Vagina (tissue), 2 donors: ENCODE results near the gene TECR. TPM values are rescaled to one million over a fixed set of nuclear protein-coding genes. Genes with fewer than 3 reads are reported as not detected.
"Not testable (repeated sequence)": the region's sequence is repeated elsewhere in the genome, so short reads cannot be mapped to it uniquely, and the experiment has no call there.

Experiments
- DNase-seq, 2 donors: peaks; one replicate each; pipeline ENCODE4 v3.0.0-alpha.2; 2017; ENCODE audit errors: extremely low spot score in 2 of 2
- H3K27ac ChIP-seq: fragments of 200-600 bp; sonication (generic); one replicate; pipeline ENCODE4 v1.5.1; 2019
- H3K27me3 ChIP-seq: fragments of 200-600 bp; sonication (generic); one replicate; pipeline ENCODE4 v1.5.1; 2019
- H3K36me3 ChIP-seq, 2 donors: fragments of 200-600 bp; sonication (generic); one replicate each; pipeline ENCODE4 v1.5.1; 2017 to 2019
- H3K4me1 ChIP-seq: fragments of 200-600 bp; sonication (generic); one replicate; pipeline ENCODE4 v1.5.1; 2019
- H3K4me3 ChIP-seq, 2 donors: fragments of 200-600 bp; sonication (generic); 1 replicate in 1 of 2; 2 replicates in 1 of 2; pipeline ENCODE4 v1.5.1; 2016 to 2019
- H3K9me3 ChIP-seq: fragments of 200-600 bp; sonication (generic); one replicate; pipeline ENCODE4 v1.5.1; 2019
- POLR2A ChIP-seq, 2 donors: fragments of 450-650 bp; IDR thresholded peaks; one replicate each; pipeline ENCODE4 v1.6.1; 2017; ENCODE audit warnings: antibody characterized with exemption in 2 of 2, mild to moderate bottlenecking in 2 of 2, moderate library complexity in 2 of 2
- POLR2AphosphoS5 ChIP-seq, 2 donors: sonication (generic); formaldehyde crosslinking; IDR thresholded peaks; one replicate each; pipeline ENCODE4 v1.9.0; 2017; ENCODE audit warnings: antibody characterized with exemption in 2 of 2, mild to moderate bottlenecking in 2 of 2, low read depth in 1 of 2; ENCODE audit not compliant: insufficient read depth in 1 of 2
- intact Hi-C: fragments of 100-400 bp; cut with DNase I; formaldehyde crosslinking; loops from one replicate; pipeline ENCODE4 v1.15.1; 2023
- total RNA-seq: library from RNA; depleted of rRNA; stranded (reverse); fragments of >200 nt; gene quantifications from one replicate; pipeline ENCODE4 v1.2.3, GENCODE V29; 2016
- TF ChIP-seq, protein P1 (sequence below), 3 experiments: fragments of 450-650 bp in 2 of 3; fragments of 200-600 bp in 1 of 3; sonication (generic) in 1 of 3; IDR thresholded peaks; one replicate each; pipeline ENCODE4 v1.5.1; 2017 to 2019; ENCODE audit warnings: antibody characterized with exemption in 3 of 3, mild to moderate bottlenecking in 2 of 3, moderate library complexity in 2 of 3

TECR gene
- total RNA-seq, 1 donor from 2014 or later, result 110 TPM

- peaks cover 0 to 27% of the 10 kb centered on the region in 2 donors for H3K36me3 ChIP-seq
- intact Hi-C loops, result no loop called here
- TF ChIP-seq, protein P1, sequence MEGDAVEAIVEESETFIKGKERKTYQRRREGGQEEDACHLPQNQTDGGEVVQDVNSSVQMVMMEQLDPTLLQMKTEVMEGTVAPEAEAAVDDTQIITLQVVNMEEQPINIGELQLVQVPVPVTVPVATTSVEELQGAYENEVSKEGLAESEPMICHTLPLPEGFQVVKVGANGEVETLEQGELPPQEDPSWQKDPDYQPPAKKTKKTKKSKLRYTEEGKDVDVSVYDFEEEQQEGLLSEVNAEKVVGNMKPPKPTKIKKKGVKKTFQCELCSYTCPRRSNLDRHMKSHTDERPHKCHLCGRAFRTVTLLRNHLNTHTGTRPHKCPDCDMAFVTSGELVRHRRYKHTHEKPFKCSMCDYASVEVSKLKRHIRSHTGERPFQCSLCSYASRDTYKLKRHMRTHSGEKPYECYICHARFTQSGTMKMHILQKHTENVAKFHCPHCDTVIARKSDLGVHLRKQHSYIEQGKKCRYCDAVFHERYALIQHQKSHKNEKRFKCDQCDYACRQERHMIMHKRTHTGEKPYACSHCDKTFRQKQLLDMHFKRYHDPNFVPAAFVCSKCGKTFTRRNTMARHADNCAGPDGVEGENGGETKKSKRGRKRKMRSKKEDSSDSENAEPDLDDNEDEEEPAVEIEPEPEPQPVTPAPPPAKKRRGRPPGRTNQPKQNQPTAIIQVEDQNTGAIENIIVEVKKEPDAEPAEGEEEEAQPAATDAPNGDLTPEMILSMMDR (IDR thresholded peaks at IDR 0.05), result no peak
- TF ChIP-seq POLR2AphosphoS5 (IDR thresholded peaks at IDR 0.05; ENCODE audit: insufficient read depth in 1 of 2, low read depth in 1 of 2) (no peak), POLR2A (IDR thresholded peaks at IDR 0.05) (no peak)
- no peaks in the 10 kb centered on the region for H3K9me3 ChIP-seq
- H3K4me3 ChIP-seq, result no peak overlapping the region
- peaks cover 51% of the 10 kb centered on the region for H3K4me1 ChIP-seq
- no peaks in the 10 kb centered on the region for H3K27me3 ChIP-seq
- H3K27ac ChIP-seq, result no peak overlapping the region
- no peak for DNase-seq
Measured at GRCh38 chr19:14563989-14564651, 34.7 kb downstream of the TECR start.

GRCh38 chr19:14564652-14565297 lies 35.4 kb downstream of the TECR start:
- H3K27me3 ChIP-seq, DNase-seq, H3K9me3 ChIP-seq, H3K4me3 ChIP-seq, intact Hi-C loops, H3K27ac ChIP-seq: not testable (repeated sequence)
- peaks cover 53% of the 10 kb centered on the region for H3K4me1 ChIP-seq
- peaks cover 0 to 27% of the 10 kb centered on the region in 2 donors for H3K36me3 ChIP-seq

- intact Hi-C loops, result no loop called here
- no peak overlapping the region for H3K27ac ChIP-seq
Measured at GRCh38 chr19:14565298-14565679, 35.9 kb downstream of the TECR start.

DNA sequence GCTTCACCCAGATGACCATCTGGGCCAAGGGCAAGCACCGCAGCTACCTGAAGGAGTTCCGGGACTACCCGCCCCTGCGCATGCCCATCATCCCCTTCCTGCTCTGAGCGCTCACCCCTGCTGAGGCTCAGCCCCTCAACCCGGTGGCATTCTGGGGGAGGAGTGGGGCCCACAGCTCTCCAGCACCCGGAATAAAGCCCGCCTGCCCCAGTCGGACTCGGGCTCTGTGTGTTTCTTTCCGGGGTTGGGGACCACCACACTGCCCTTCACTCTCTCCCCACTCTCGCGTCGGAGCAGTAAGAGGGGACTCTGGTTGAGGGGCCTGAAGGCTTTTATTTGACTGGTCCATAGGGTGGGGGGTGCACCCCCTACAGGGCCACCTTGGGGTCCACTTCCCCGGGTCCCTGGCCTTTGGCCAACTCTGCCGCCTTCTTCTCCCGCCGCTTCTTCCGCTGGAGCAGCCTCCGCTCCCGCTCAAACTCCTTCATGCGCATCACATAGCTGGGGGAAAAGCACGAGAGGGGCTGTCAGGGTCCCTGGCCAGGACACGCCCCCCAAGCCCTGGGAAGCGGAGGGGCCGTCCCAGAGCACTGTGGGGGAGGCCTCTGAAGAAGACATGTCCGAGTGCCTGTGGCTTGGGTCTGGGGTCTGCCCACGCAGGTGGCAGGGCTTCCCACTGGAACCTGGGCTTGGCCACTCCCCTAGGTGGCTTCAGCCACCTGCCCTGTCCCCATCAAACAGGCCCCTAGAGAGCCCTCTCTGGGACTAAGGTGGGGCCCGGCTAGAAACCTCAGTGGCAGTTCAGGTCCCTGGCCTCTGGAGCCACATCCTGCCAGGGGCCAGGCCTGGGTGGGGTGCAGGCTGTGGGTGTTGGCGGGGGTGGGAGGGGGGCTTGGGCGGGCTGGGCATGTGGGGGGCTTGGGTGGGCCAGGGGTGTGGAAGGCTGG lies 36.6 kb downstream of the TECR start:
- H3K36me3 ChIP-seq, result peaks cover 0 to 27% of the 10 kb centered on the region in 2 donors

More at GRCh38 chr19:14565298-14565679, 35.9 kb downstream of the TECR start:
- no peaks in the 10 kb centered on the region for H3K9me3 ChIP-seq
- TF ChIP-seq, protein P1 (IDR thresholded peaks at IDR 0.05), result no peak
- TF ChIP-seq POLR2AphosphoS5 (IDR thresholded peaks at IDR 0.05; ENCODE audit: insufficient read depth in 1 of 2, low read depth in 1 of 2) (peak in 1 of 2 donors; percentile 24), POLR2A (IDR thresholded peaks at IDR 0.05) (no peak)
- no peaks in the 10 kb centered on the region for H3K27me3 ChIP-seq
- no peak overlapping the region for H3K4me3 ChIP-seq
- peaks cover 0 to 27% of the 10 kb centered on the region in 2 donors for H3K36me3 ChIP-seq
- no peak for DNase-seq
- H3K4me1 ChIP-seq, result peaks cover 53% of the 10 kb centered on the region

DNA sequence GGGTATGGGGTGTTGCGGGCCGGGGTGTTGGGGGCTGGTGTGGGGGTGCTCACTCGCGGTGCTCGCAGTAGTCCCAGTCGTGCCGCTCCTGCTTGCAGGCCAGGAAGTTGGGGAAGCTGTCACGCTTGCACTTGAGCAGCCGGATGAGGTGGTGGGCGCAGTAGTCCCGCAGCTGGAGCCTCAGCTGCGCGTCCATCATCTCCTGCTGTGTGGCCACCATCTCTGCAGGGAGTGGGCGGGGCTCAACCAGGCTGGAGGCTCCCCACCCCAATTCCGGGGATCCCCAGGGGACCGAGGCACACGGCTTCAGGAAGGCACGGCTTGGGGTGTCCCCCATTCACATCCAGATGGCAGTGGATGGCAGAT lies 37.3 kb downstream of the TECR start:
- H3K4me1 ChIP-seq, result peaks cover 52% of the 10 kb centered on the region
- DNase-seq, result no peak
- H3K27me3 ChIP-seq, result no peaks in the 10 kb centered on the region
- H3K27ac ChIP-seq, result no peak overlapping the region
- TF ChIP-seq POLR2A (IDR thresholded peaks at IDR 0.05) (no peak), POLR2AphosphoS5 (IDR thresholded peaks at IDR 0.05; ENCODE audit: insufficient read depth in 1 of 2, low read depth in 1 of 2) (no peak)
- TF ChIP-seq, protein P1 (IDR thresholded peaks at IDR 0.05), result no peak
- H3K9me3 ChIP-seq, result no peaks in the 10 kb centered on the region
- H3K4me3 ChIP-seq, result no peak overlapping the region
- intact Hi-C loops, result no loop called here
- peaks cover 0 to 27% of the 10 kb centered on the region in 2 donors for H3K36me3 ChIP-seq

More for the DNA sequence above, 36.6 kb downstream of the TECR start:
- DNase-seq, result no peak
- Histone ChIP-seq H3K4me1 (peaks cover 53% of the 10 kb centered on the region), H3K9me3 (no peaks in the 10 kb centered on the region), H3K27ac (no peak overlapping the region), H3K4me3 (no peak overlapping the region), H3K27me3 (no peaks in the 10 kb centered on the region)
- intact Hi-C loops, result no loop called here
- TF ChIP-seq POLR2A (IDR thresholded peaks at IDR 0.05) (no peak), POLR2AphosphoS5 (IDR thresholded peaks at IDR 0.05; ENCODE audit: insufficient read depth in 1 of 2, low read depth in 1 of 2) (no peak)
- TF ChIP-seq, protein P1 (IDR thresholded peaks at IDR 0.05), result no peak
